AG08395 (cell line): ENCODE measurements around the gene HAAO.
A peak's percentile ranks its signal among the peaks of the same experiment; 100 is the strongest.
"Not testable (repeated sequence)": the region's sequence is repeated elsewhere in the genome, so short reads cannot be mapped to it uniquely, and the experiment has no call there.

ENCODE experiments used
- DNase-seq: peaks from one replicate; pipeline ENCODE4 v3.0.0; 2012; ENCODE audit warnings: mixed read lengths, low spot score

The HAAO gene

GRCh38 chr2:42792583-42793333 lies at the start of gene HAAO:
HAAO (minus strand) TSS chr2:42792583; CDS start chr2:42792536, 47 bp downstream.
- DNase-seq, result peak; percentile 39

- no peak for DNase-seq
These were observed 49.0 kb upstream of the HAAO start for GRCh38 chr2:42841344-42841743.

GRCh38 chr2:42840760-42841159 lies 48.4 kb upstream of the HAAO start:
- no peak for DNase-seq

GRCh38 chr2:42839809-42840501 lies 47.6 kb upstream of the HAAO start:
- no peak for DNase-seq

GRCh38 chr2:42838133-42838532 lies 45.8 kb upstream of the HAAO start:
- DNase-seq, result no peak

- DNase-seq, result peak; percentile 95
These were observed 43.4 kb upstream of the HAAO start for GRCh38 chr2:42835577-42836371.

- DNase-seq, result no peak
These were observed 41.8 kb upstream of the HAAO start for GRCh38 chr2:42834161-42834560.

- no peak for DNase-seq
These were observed 39.9 kb upstream of the HAAO start for GRCh38 chr2:42832289-42832634.

GRCh38 chr2:42831575-42832288 lies 39.3 kb upstream of the HAAO start:
- DNase-seq, result not testable (repeated sequence)

GRCh38 chr2:42830922-42831574 lies 38.7 kb upstream of the HAAO start:
- DNase-seq, result no peak

- DNase-seq, result no peak
These were observed 37.5 kb upstream of the HAAO start for GRCh38 chr2:42829671-42830440.

GRCh38 chr2:42828487-42829425 lies 36.4 kb upstream of the HAAO start:
- peak; percentile 81 for DNase-seq

GRCh38 chr2:42827647-42828486 lies 35.5 kb upstream of the HAAO start:
- peak; percentile 86 for DNase-seq

GRCh38 chr2:42826231-42826630 lies 33.8 kb upstream of the HAAO start:
- DNase-seq, result no peak

- no peak for DNase-seq
These were observed 32.0 kb upstream of the HAAO start for GRCh38 chr2:42824454-42824807.

GRCh38 chr2:42823744-42824453 lies 31.5 kb upstream of the HAAO start:
- peak; percentile 28 for DNase-seq

- DNase-seq, result no peak
These were observed 26.8 kb upstream of the HAAO start for GRCh38 chr2:42819160-42819559.

GRCh38 chr2:42815726-42816125 lies 23.3 kb upstream of the HAAO start:
- no peak for DNase-seq
